ENCODE data around the gene TANC1.

Gene TANC1

DNA sequence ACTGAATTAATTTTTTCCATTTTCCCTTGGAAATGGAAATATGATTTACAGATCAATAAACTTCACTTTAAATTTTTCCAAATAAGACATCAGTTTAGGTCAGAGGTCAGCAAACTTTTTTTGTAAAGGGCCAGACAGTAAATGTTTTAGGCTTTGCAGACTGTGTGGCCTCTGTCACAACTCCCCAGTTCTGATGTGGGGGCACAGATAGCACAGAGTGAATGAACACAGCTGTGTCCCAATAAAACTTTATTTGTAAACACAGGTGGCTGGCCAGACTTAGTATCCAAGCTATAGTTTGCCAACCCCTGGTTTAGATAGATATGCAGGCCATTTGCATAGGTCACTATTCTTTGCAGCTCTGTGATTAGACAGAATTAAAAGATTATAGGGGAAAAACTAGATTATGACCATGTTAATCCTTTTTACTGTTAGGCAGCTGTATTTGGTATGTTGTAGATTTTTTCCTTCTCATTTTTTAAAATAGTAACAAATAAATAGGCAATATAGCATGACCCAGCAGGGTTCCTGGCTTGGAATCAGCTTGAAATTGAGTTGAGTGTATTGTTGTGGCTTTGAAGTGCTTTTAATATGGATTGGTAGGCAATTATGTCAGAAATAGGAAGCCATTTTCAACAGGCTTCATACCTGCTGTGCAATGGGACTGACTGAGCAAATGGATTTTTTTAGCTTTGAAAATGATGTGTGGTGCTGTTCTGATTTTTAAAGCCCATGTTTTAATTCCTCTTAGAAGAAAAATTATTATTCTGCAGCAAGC, 258.4 kb downstream of the TANC1 start:
- H3K36me3 ChIP-seq, result no peaks in the 10 kb centered on the region
- no peak overlapping the region for H3K4me3 ChIP-seq (ENCODE audit: low read depth in 1 of 2, low read length in 1 of 2)
- TF ChIP-seq, protein P1, sequence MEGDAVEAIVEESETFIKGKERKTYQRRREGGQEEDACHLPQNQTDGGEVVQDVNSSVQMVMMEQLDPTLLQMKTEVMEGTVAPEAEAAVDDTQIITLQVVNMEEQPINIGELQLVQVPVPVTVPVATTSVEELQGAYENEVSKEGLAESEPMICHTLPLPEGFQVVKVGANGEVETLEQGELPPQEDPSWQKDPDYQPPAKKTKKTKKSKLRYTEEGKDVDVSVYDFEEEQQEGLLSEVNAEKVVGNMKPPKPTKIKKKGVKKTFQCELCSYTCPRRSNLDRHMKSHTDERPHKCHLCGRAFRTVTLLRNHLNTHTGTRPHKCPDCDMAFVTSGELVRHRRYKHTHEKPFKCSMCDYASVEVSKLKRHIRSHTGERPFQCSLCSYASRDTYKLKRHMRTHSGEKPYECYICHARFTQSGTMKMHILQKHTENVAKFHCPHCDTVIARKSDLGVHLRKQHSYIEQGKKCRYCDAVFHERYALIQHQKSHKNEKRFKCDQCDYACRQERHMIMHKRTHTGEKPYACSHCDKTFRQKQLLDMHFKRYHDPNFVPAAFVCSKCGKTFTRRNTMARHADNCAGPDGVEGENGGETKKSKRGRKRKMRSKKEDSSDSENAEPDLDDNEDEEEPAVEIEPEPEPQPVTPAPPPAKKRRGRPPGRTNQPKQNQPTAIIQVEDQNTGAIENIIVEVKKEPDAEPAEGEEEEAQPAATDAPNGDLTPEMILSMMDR (IDR thresholded peaks at IDR 0.05), result no peak
- no peak overlapping the region for H3K27ac ChIP-seq
- H3K4me1 ChIP-seq (ENCODE audit: control insufficient read depth in 1 of 2, insufficient read depth in 1 of 2, low read depth in 1 of 2, low read length in 1 of 2), result no peaks in the 10 kb centered on the region
- no peaks in the 10 kb centered on the region for H3K9me3 ChIP-seq
- no peaks in the 10 kb centered on the region for H3K27me3 ChIP-seq

DNA sequence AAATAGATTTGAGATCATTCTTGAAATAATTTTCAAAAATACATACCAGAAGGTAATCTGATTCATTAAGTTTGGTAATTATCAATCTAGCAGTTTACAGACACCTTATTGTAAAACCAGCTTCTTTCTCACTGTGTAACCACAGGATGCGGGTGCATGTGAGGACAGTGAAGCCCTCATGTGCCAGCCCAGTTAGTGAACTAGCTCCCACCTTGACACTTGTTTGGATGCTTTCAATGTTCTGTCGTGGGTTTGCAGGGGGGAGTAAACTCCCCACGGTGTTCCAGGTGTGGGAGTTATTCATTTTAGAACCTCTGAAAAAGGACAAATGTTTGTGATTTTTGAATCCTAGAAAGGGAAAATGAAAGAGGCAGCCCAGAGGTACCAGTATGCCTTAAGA, 259.0 kb downstream of the TANC1 start:
- Histone ChIP-seq H3K9me3 (no peaks in the 10 kb centered on the region), H3K4me1 (ENCODE audit: control insufficient read depth in 1 of 2, insufficient read depth in 1 of 2, low read depth in 1 of 2, low read length in 1 of 2) (peaks cover 0 to under 1% of the 10 kb centered on the region in 2 experiments), H3K27me3 (no peaks in the 10 kb centered on the region), H3K4me3 (ENCODE audit: low read depth in 1 of 2, low read length in 1 of 2) (no peak overlapping the region), H3K27ac (no peak overlapping the region), H3K36me3 (no peaks in the 10 kb centered on the region)
- TF ChIP-seq, protein P1 (IDR thresholded peaks at IDR 0.05), result no peak

DNA sequence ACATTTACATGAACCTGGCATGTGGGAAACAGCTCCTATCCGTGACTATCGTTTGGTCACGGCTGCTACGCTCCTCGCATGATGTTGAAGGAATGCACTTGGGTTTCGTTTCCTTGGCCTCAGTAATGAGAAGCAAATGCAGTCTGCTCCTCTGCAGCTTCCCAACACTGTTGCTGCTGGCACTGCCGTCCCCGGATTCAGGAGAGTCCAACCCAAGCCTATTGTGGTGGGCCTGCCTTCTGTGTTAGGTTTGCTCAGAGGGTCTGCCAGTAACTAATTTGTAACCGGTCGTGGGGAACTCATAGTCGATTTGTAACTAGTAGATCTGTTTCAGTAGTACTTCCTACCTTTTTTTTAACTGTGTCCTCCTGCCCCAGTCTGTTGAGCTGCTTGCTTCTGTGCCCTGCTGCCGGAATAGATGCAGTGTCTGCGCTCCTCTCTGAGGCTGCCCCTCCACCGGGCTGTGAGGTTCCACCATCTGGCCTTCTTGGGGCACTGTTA, 259.7 kb downstream of the TANC1 start:
- Histone ChIP-seq H3K27me3 (no peaks in the 10 kb centered on the region), H3K4me3 (ENCODE audit: low read depth in 1 of 2, low read length in 1 of 2) (no peak overlapping the region), H3K9me3 (no peaks in the 10 kb centered on the region), H3K27ac (no peak overlapping the region), H3K36me3 (peaks cover 2% of the 10 kb centered on the region), H3K4me1 (ENCODE audit: control insufficient read depth in 1 of 2, insufficient read depth in 1 of 2, low read depth in 1 of 2, low read length in 1 of 2) (peaks cover 0 to 6% of the 10 kb centered on the region in 2 experiments)
- TF ChIP-seq, protein P1 (IDR thresholded peaks at IDR 0.05), result no peak

DNA sequence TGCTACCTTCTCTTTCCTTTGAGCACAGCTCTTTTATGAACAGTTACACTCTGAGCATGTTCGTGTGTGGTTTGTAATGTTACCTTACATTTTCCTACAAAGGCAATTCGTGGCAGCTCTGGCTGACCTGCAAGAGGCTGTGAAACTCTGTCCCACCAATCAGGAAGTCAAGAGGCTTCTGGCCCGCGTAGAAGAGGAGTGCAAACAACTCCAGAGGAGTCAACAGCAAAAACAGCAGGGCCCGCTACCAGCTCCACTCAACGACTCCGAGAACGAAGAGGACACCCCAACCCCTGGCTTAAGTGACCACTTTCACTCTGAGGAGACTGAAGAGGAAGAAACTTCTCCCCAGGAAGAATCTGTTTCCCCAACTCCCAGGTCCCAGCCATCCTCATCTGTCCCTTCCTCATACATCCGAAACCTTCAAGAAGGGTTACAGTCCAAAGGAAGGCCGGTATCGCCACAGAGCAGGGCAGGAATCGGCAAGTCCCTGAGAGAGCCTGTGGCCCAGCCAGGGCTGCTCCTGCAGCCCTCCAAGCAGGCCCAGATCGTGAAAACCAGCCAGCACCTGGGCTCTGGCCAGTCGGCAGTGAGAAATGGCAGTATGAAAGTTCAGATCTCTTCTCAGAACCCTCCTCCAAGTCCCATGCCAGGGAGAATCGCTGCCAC, 261.2 kb downstream of the TANC1 start:
- peaks cover 5% of the 10 kb centered on the region for H3K36me3 ChIP-seq

DNA sequence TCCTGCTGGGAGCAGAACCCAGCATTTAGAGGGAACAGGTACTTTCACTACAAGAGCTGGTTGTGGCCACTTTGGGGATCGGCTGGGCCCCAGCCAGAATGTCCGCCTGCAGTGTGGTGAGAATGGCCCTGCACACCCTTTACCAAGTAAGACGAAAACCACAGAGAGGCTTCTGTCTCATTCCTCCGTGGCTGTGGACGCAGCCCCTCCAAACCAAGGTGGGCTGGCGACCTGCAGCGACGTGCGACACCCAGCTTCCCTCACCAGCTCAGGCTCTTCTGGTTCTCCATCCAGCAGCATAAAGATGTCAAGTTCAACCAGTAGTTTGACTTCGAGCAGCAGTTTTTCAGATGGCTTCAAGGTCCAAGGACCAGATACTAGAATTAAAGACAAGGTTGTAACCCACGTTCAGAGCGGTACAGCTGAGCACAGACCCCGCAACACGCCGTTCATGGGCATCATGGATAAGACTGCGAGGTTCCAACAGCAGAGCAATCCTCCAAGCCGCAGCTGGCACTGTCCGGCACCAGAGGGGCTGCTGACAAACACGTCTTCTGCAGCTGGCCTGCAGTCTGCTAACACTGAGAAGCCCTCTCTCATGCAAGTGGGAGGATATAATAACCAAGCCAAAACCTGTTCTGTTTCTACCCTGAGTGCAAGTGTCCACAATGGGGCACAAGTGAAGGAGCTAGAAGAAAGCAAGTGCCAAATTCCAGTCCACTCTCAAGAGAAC, 261.9 kb downstream of the TANC1 start:
- Histone ChIP-seq H3K27ac (no peak overlapping the region), H3K9me3 (no peaks in the 10 kb centered on the region), H3K27me3 (no peaks in the 10 kb centered on the region), H3K4me1 (ENCODE audit: control insufficient read depth in 1 of 2, insufficient read depth in 1 of 2, low read depth in 1 of 2, low read length in 1 of 2) (peaks cover 0 to 6% of the 10 kb centered on the region in 2 experiments), H3K4me3 (ENCODE audit: low read depth in 1 of 2, low read length in 1 of 2) (no peak overlapping the region), H3K36me3 (peaks cover 9% of the 10 kb centered on the region)
- TF ChIP-seq, protein P1 (IDR thresholded peaks at IDR 0.05), result no peak

More for the DNA sequence above, 261.2 kb downstream of the TANC1 start:
- Histone ChIP-seq H3K4me1 (ENCODE audit: control insufficient read depth in 1 of 2, insufficient read depth in 1 of 2, low read depth in 1 of 2, low read length in 1 of 2) (peaks cover 0 to 6% of the 10 kb centered on the region in 2 experiments), H3K27me3 (no peaks in the 10 kb centered on the region), H3K4me3 (ENCODE audit: low read depth in 1 of 2, low read length in 1 of 2) (no peak overlapping the region), H3K27ac (no peak overlapping the region), H3K9me3 (no peaks in the 10 kb centered on the region)
- TF ChIP-seq, protein P1 (IDR thresholded peaks at IDR 0.05), result no peak
